Liver (tissue), 9 donors: ENCODE measurements around the gene HIPK2. TPM values are rescaled to one million over a fixed set of nuclear protein-coding genes. Genes with fewer than 3 reads are reported as not detected.
A peak's percentile ranks its signal among the peaks of the same experiment; 100 is the strongest.

Source experiments
- DNase-seq: peaks from one replicate; pipeline ENCODE4 v3.0.0-alpha.2; 2017; ENCODE audit warnings: low spot score
- H3K27ac ChIP-seq, 2 donors: one replicate each; pipeline ENCODE4 v1.7.0; 2013; ENCODE audit warnings: inconsistent platforms in 2 of 2, low read length in 2 of 2, control low read depth in 1 of 2, low read depth in 1 of 2, mild to moderate bottlenecking in 1 of 2
- H3K27me3 ChIP-seq, 4 donors: one replicate each; pipeline versions ENCODE4 v1.6.1 to v1.7.0; 2013; ENCODE audit warnings: low read length in 3 of 4, inconsistent platforms in 1 of 4, mild to moderate bottlenecking in 1 of 4, moderate library complexity in 1 of 4; ENCODE audit not compliant: control insufficient read depth in 4 of 4, insufficient read depth in 4 of 4
- H3K36me3 ChIP-seq, 4 donors: one replicate each; pipeline versions ENCODE4 v1.6.1 to v1.7.0; 2013; ENCODE audit warnings: low read length in 3 of 4, mild to moderate bottlenecking in 3 of 4, low read depth in 1 of 4, moderate library complexity in 1 of 4; ENCODE audit not compliant: control insufficient read depth in 4 of 4, insufficient read depth in 3 of 4
- H3K4me1 ChIP-seq, 4 donors: one replicate each; pipeline versions ENCODE4 v1.6.1 to v1.7.0; 2013; ENCODE audit warnings: low read length in 3 of 4, mild to moderate bottlenecking in 3 of 4, moderate library complexity in 1 of 4; ENCODE audit not compliant: control insufficient read depth in 4 of 4, insufficient read depth in 4 of 4
- H3K4me3 ChIP-seq, 3 donors: one replicate each; pipeline versions ENCODE4 v1.6.1 to v1.7.0; 2013; ENCODE audit warnings: low read length in 3 of 3, control low read depth in 1 of 3, low read depth in 1 of 3, mild to moderate bottlenecking in 1 of 3
- H3K9ac ChIP-seq, 2 donors: one replicate each; pipeline ENCODE4 v1.7.0; 2013; ENCODE audit warnings: low read length in 2 of 2, mild to moderate bottlenecking in 2 of 2, moderate library complexity in 2 of 2, control low read depth in 1 of 2, low read depth in 1 of 2
- H3K9me3 ChIP-seq, 4 donors: one replicate each; pipeline versions ENCODE4 v1.6.1 to v1.7.0; 2013; ENCODE audit warnings: low read length in 3 of 4; ENCODE audit not compliant: control insufficient read depth in 4 of 4
- CTCF ChIP-seq: fragments of 150-350 bp; IDR thresholded peaks from 2 replicates; pipeline ENCODE4 v1.5.1; 2017; ENCODE audit warnings: improper control_type of control experiment, low read depth, low read length; ENCODE audit not compliant: missing input control
- EGR1 ChIP-seq, 2 donors: IDR thresholded peaks; 2 replicates each; pipeline ENCODE4 v1.6.1; 2016 to 2018; ENCODE audit warnings: antibody characterized with exemption in 2 of 2, low read depth in 2 of 2
- FOXA1 ChIP-seq: IDR thresholded peaks from 2 replicates; pipeline ENCODE4 v1.6.1; 2016; ENCODE audit warnings: antibody characterized with exemption
- FOXA2 ChIP-seq: IDR thresholded peaks from 2 replicates; pipeline ENCODE4 v1.6.1; 2016; ENCODE audit warnings: antibody characterized with exemption
- GABPA ChIP-seq, 2 donors: IDR thresholded peaks in 1 of 2; conservative IDR thresholded peaks in 1 of 2; 2 replicates each; pipeline ENCODE4 v1.6.1; 2016; ENCODE audit warnings: antibody characterized with exemption in 2 of 2, mild to moderate bottlenecking in 1 of 2, moderate library complexity in 1 of 2
- HNF4A ChIP-seq, 2 donors: conservative IDR thresholded peaks; 2 replicates each; pipeline ENCODE4 v1.6.1; 2016; ENCODE audit warnings: antibody characterized with exemption in 2 of 2, mild to moderate bottlenecking in 2 of 2
- HNF4G ChIP-seq: IDR thresholded peaks from 2 replicates; pipeline ENCODE4 v1.6.1; 2016; ENCODE audit warnings: antibody characterized with exemption
- JUND ChIP-seq, 2 donors: IDR thresholded peaks; 2 replicates each; pipeline ENCODE4 v1.6.1; 2016; ENCODE audit warnings: antibody characterized with exemption in 2 of 2
- NR2F2 ChIP-seq: IDR thresholded peaks from 2 replicates; pipeline ENCODE4 v1.6.1; 2016; ENCODE audit warnings: antibody characterized with exemption
- RAD21 ChIP-seq, 2 donors: IDR thresholded peaks; 2 replicates each; pipeline ENCODE4 v1.6.1; 2016; ENCODE audit warnings: antibody characterized with exemption in 2 of 2, mild to moderate bottlenecking in 2 of 2
- RXRA ChIP-seq, 2 donors: IDR thresholded peaks; 2 replicates each; pipeline ENCODE4 v1.6.1; 2017 to 2018; ENCODE audit warnings: antibody characterized with exemption in 2 of 2, mild to moderate bottlenecking in 1 of 2
- SP1 ChIP-seq: IDR thresholded peaks from 2 replicates; pipeline ENCODE4 v1.6.1; 2018; ENCODE audit warnings: antibody characterized with exemption, mild to moderate bottlenecking
- TAF1 ChIP-seq: conservative IDR thresholded peaks from 2 replicates; pipeline ENCODE4 v1.6.1; 2016; ENCODE audit warnings: antibody characterized with exemption, mild to moderate bottlenecking
- YY1 ChIP-seq: IDR thresholded peaks from 2 replicates; pipeline ENCODE4 v1.6.1; 2016; ENCODE audit warnings: antibody characterized with exemption, mild to moderate bottlenecking
- ZBTB33 ChIP-seq: IDR thresholded peaks from 2 replicates; pipeline ENCODE4 v1.6.1; 2016; ENCODE audit warnings: antibody characterized with exemption
- WGBS: extraction: QIAGEN DNeasy Blood & Tissue Kit; methylation state at CpG from one replicate; pipeline ENCODE4 v1.1.7; 2013; 5-methylcytosine and 5-hydroxymethylcytosine counted together
- polyA plus RNA-seq, 2 donors: library from polyadenylated mRNA; stranded (reverse) in 1 of 2; unstranded in 1 of 2; fragments of 200-250 nt in 1 of 2; fragments of >200 nt in 1 of 2; fragmentation: Nextera tagmentation in 1 of 2; extraction: Ambion mirVana in 1 of 2; gene quantifications; one replicate each; pipeline versions ENCODE4 v1.2.1 to v1.2.3, GENCODE V29; 2013 to 2015
- total RNA-seq, 2 donors: library from RNA; depleted of rRNA; stranded (reverse); fragments of >200 nt; gene quantifications; one replicate each; pipeline ENCODE4 v1.2.3, GENCODE V29; 2014
- TF ChIP-seq, protein P1 (sequence below): IDR thresholded peaks from 2 replicates; pipeline ENCODE4 v1.6.1; 2016; ENCODE audit warnings: antibody characterized with exemption, mild to moderate bottlenecking
- TF ChIP-seq, protein P2 (sequence below): IDR thresholded peaks from 2 replicates; pipeline ENCODE4 v1.6.1; 2016; ENCODE audit warnings: antibody characterized with exemption
- donor health status: healthy.
- donor health status: healthy.
- donor health status: healthy.
- donor health status: healthy.
- donor health status: healthy.

HIPK2 gene
- total and polyA plus RNA-seq, 4 donors = 13.1 to 48.8 (median 16.6) TPM

GRCh38 chr7:139741789-139742344, 35.9 kb downstream of the HIPK2 start:
- Histone ChIP-seq H3K9ac (no peak overlapping the region), H3K9me3 (no peaks in the 10 kb centered on the region), H3K27ac (peak overlapping the region; percentile 84 to 96), H3K4me1 (peaks cover 24 to 92% (median 76%) of the 10 kb centered on the region in 4 donors), H3K36me3 (no peaks in the 10 kb centered on the region), H3K27me3 (no peaks in the 10 kb centered on the region), H3K4me3 (no peak overlapping the region)
- 51% methylated on average over 6 of the region's 6 CpGs for WGBS
- TF ChIP-seq RXRA (IDR thresholded peaks at IDR 0.05) = no peak
- TF ChIP-seq RAD21 (IDR thresholded peaks at IDR 0.05) = no peak
- no peak for TF ChIP-seq TAF1
- no peak for TF ChIP-seq CTCF
- TF ChIP-seq EGR1 (IDR thresholded peaks at IDR 0.05; ENCODE audit: low read depth in 2 of 2) = no peak
- no peak for TF ChIP-seq JUND (IDR thresholded peaks at IDR 0.05)
- TF ChIP-seq FOXA2 = no peak
- TF ChIP-seq GABPA (IDR thresholded peaks at IDR 0.05 in 1 of 2, conservative IDR thresholded peaks at IDR 0.05 in 1 of 2) = no peak
- TF ChIP-seq, protein P1, sequence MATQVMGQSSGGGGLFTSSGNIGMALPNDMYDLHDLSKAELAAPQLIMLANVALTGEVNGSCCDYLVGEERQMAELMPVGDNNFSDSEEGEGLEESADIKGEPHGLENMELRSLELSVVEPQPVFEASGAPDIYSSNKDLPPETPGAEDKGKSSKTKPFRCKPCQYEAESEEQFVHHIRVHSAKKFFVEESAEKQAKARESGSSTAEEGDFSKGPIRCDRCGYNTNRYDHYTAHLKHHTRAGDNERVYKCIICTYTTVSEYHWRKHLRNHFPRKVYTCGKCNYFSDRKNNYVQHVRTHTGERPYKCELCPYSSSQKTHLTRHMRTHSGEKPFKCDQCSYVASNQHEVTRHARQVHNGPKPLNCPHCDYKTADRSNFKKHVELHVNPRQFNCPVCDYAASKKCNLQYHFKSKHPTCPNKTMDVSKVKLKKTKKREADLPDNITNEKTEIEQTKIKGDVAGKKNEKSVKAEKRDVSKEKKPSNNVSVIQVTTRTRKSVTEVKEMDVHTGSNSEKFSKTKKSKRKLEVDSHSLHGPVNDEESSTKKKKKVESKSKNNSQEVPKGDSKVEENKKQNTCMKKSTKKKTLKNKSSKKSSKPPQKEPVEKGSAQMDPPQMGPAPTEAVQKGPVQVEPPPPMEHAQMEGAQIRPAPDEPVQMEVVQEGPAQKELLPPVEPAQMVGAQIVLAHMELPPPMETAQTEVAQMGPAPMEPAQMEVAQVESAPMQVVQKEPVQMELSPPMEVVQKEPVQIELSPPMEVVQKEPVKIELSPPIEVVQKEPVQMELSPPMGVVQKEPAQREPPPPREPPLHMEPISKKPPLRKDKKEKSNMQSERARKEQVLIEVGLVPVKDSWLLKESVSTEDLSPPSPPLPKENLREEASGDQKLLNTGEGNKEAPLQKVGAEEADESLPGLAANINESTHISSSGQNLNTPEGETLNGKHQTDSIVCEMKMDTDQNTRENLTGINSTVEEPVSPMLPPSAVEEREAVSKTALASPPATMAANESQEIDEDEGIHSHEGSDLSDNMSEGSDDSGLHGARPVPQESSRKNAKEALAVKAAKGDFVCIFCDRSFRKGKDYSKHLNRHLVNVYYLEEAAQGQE = no peak
- no peak for TF ChIP-seq FOXA1
- TF ChIP-seq HNF4G = no peak
- TF ChIP-seq SP1 = no peak
- TF ChIP-seq YY1 = no peak
- no peak for TF ChIP-seq NR2F2
- TF ChIP-seq HNF4A (conservative IDR thresholded peaks at IDR 0.05) = no peak
- no peak for DNase-seq

GRCh38 chr7:139741239-139741638, 36.6 kb downstream of the HIPK2 start:
- Histone ChIP-seq H3K4me3 (no peak overlapping the region), H3K9me3 (no peaks in the 10 kb centered on the region), H3K36me3 (no peaks in the 10 kb centered on the region), H3K4me1 (peaks cover 23 to 92% (median 72%) of the 10 kb centered on the region in 4 donors), H3K27ac (peak overlapping the region; percentile 84 to 96), H3K27me3 (no peaks in the 10 kb centered on the region), H3K9ac (no peak overlapping the region)
- TF ChIP-seq CTCF (no peak), SP1 (no peak), HNF4G (peak; percentile 34), ZBTB33 (no peak), HNF4A (conservative IDR thresholded peaks at IDR 0.05) (peak; percentile 67 to 82), RAD21 (IDR thresholded peaks at IDR 0.05) (no peak), NR2F2 (peak; percentile 59)
- TF ChIP-seq, protein P2, sequence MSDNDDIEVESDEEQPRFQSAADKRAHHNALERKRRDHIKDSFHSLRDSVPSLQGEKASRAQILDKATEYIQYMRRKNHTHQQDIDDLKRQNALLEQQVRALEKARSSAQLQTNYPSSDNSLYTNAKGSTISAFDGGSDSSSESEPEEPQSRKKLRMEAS = no peak
- TF ChIP-seq, protein P1 = no peak
- DNase-seq = no peak
- 38% methylated on average over 7 of the region's 7 CpGs for WGBS
